WERI-Rb-1 (cell line): Measurements from ENCODE around the gene CD300H.

Experiments used
- DNase-seq: peaks from one replicate; pipeline ENCODE4 v3.0.0-alpha.2; 2020
- H3K27ac ChIP-seq: fragments of 250-450 bp; sonication (Bioruptor Pico); 2 replicates; pipeline ENCODE4 v1.5.1; 2020; ENCODE audit warnings: mild to moderate bottlenecking, moderate library complexity
- H3K27me3 ChIP-seq: fragments of 250-450 bp; sonication (Bioruptor Pico); 2 replicates; pipeline ENCODE4 v1.5.1; 2021; ENCODE audit warnings: mild to moderate bottlenecking, low read depth, moderate library complexity; ENCODE audit not compliant: insufficient read depth, severe bottlenecking
- H3K36me3 ChIP-seq: fragments of 250-450 bp; sonication (Bioruptor Pico); 2 replicates; pipeline ENCODE4 v1.5.1; 2020; ENCODE audit warnings: mild to moderate bottlenecking, moderate library complexity
- H3K4me3 ChIP-seq: 2 replicates; pipeline ENCODE4 v1.5.1; 2011; ENCODE audit warnings: low read depth, mild to moderate bottlenecking, control low read depth, low read length
- H3K9me3 ChIP-seq: fragments of 250-450 bp; sonication (Bioruptor Pico); 2 replicates; pipeline ENCODE4 v1.5.1; 2021; ENCODE audit warnings: mild to moderate bottlenecking, moderate library complexity; ENCODE audit not compliant: severe bottlenecking
- TF ChIP-seq, protein P1 (sequence below): IDR thresholded peaks from 2 replicates; pipeline ENCODE4 v1.5.1; 2011; ENCODE audit warnings: low read depth, mild to moderate bottlenecking, control low read depth, inconsistent platforms, low read length

CD300H gene

DNA sequence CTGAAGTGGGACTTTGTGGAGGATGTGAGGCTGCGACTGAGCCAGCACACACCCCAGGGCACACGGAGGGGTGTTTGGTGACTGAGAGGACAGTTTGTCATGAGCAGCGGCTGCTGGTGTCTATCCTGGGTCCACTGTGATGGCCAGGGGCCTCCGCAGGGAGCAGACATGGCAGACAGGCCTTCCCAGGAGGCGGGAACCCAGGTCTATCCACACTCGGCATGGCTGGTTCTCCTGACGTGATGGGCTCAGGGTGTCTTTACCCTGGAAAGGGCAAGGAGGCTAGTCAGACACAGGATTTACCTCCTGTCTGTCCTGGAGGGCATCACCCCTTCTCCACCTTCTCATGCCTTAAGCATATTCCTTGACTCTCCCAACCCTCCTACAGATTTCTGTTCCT, 20.7 kb downstream of the CD300H start:
- Histone ChIP-seq H3K36me3 (no peaks in the 10 kb centered on the region), H3K27me3 (peaks cover 100% of the 10 kb centered on the region), H3K9me3 (no peaks in the 10 kb centered on the region), H3K27ac (no peak overlapping the region), H3K4me3 (no peak overlapping the region)
- TF ChIP-seq, protein P1, sequence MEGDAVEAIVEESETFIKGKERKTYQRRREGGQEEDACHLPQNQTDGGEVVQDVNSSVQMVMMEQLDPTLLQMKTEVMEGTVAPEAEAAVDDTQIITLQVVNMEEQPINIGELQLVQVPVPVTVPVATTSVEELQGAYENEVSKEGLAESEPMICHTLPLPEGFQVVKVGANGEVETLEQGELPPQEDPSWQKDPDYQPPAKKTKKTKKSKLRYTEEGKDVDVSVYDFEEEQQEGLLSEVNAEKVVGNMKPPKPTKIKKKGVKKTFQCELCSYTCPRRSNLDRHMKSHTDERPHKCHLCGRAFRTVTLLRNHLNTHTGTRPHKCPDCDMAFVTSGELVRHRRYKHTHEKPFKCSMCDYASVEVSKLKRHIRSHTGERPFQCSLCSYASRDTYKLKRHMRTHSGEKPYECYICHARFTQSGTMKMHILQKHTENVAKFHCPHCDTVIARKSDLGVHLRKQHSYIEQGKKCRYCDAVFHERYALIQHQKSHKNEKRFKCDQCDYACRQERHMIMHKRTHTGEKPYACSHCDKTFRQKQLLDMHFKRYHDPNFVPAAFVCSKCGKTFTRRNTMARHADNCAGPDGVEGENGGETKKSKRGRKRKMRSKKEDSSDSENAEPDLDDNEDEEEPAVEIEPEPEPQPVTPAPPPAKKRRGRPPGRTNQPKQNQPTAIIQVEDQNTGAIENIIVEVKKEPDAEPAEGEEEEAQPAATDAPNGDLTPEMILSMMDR, result no peak
- DNase-seq, result no peak

- H3K4me3 ChIP-seq, result no peak within 1 kb of the TSS
- TF ChIP-seq, protein P1, result no peak
- H3K27me3 ChIP-seq, result peaks cover 100% of the 10 kb centered on the region
- H3K36me3 ChIP-seq, result no peaks in the 10 kb centered on the region
- no peak for DNase-seq
- H3K27ac ChIP-seq, result no peak within 1 kb of the TSS
- H3K9me3 ChIP-seq, result no peaks in the 10 kb centered on the region
These were observed 21.5 kb downstream of the CD300H start, which contains the start of gene CD300C for GRCh38 chr17:74545843-74546230. Gene CD300C (minus strand): TSS chr17:74546115. CDS start chr17:74545782, 333 bp downstream.

DNA sequence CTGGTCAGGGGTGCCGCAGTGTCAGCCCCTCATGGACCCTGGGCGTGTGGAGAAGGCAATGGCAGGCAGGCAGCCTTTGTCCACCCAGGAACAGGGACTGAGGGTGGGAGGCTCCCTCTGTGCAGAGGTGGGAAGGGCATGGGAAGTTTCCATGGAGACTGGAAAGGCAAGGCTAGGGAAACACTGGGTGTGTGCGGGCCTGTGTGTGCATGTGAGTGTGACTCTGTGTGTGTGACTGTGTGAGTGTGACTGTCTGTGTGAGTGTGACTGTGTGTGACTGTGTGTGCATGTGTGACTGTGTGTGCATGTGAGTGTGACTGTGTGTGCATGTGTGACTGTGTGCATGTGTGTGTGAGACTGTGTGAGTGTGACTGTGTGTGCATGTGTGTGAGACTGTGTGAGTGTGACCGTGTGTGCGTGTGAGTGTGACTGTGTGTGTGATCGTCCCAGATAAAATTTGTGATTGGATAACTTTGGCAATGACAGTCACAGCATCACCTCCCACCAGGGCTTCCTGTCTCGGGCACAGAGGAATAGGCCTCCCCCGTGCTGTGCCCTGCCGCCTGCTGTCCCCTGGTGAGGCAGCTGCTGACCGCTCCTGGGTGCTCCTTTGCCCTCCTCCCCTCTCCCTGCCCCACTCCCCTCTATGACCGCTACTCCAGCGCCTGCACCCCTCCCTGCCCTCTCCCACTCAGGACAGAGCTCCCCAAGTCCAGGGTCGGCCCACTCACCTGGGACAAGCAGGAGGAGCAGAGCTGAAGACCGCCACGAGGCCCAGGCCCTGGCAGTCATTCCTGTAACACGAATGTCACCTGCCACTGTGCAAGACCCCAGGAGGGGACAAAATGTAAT, 22.1 kb downstream of the CD300H start:
- H3K27ac ChIP-seq, result no peak overlapping the region
- H3K4me3 ChIP-seq, result no peak overlapping the region
- H3K36me3 ChIP-seq, result no peaks in the 10 kb centered on the region
- H3K9me3 ChIP-seq, result no peaks in the 10 kb centered on the region
- no peak for DNase-seq
- H3K27me3 ChIP-seq, result peaks cover 100% of the 10 kb centered on the region
- TF ChIP-seq, protein P1, result no peak

- TF ChIP-seq, protein P1, result no peak
- no peak for DNase-seq
- peaks cover 100% of the 10 kb centered on the region for H3K27me3 ChIP-seq
- H3K27ac ChIP-seq, result no peak overlapping the region
- no peak overlapping the region for H3K4me3 ChIP-seq
- no peaks in the 10 kb centered on the region for H3K9me3 ChIP-seq
- no peaks in the 10 kb centered on the region for H3K36me3 ChIP-seq
These were observed 23.2 kb downstream of the CD300H start for GRCh38 chr17:74543891-74544760.

- Histone ChIP-seq H3K9me3 (no peaks in the 10 kb centered on the region), H3K36me3 (no peaks in the 10 kb centered on the region), H3K27ac (no peak overlapping the region), H3K4me3 (no peak overlapping the region), H3K27me3 (peaks cover 100% of the 10 kb centered on the region)
- DNase-seq, result no peak
- TF ChIP-seq, protein P1, result no peak
These were observed 23.9 kb downstream of the CD300H start for GRCh38 chr17:74543406-74543805.
